ENCODE measurements around the gene METTL8. TPM values are rescaled to one million over a fixed set of nuclear protein-coding genes. Genes with fewer than 3 reads are reported as not detected.

Gene METTL8
- total and polyA plus RNA-seq, 9 donors, result 8.0 to 17.6 (median 12.4) TPM

DNA sequence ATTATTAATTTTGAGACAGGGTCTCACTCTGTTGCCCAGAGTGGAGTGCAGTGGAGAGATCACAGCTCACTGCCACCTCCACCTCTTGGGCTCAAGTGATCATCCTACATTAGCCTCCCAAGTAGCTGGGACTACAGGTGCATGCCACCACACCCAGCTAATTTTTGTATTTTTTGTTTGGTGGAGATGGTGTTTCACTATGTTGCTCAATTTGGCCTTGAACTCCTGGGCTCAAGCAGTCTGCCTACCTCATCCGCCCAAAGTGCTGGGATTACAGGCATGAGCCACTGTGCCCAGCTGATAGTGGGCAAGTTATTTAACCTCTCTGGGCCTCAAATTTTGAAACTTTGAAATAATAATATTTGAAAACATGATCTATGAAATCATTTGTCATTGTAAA lies 26.7 kb upstream of the METTL8 start:
- no CpG with 5 or more reads among the region's 1 CpG for WGBS (ENCODE audit: insufficient coverage)
- Histone ChIP-seq H3K27me3 (ENCODE audit: control insufficient read depth, insufficient read depth, low read length) (no peaks in the 10 kb centered on the region), H3K36me3 (ENCODE audit: control insufficient read depth, insufficient read depth, low read length) (peaks cover 5% of the 10 kb centered on the region), H3K27ac (ENCODE audit: low read length) (no peak overlapping the region), H3K9me3 (replicated peaks; ENCODE audit: control insufficient read depth, low read depth, low read length) (no peaks in the 10 kb centered on the region), H3K4me3 (ENCODE audit: low read length) (no peak overlapping the region), H3K4me1 (ENCODE audit: control insufficient read depth, insufficient read depth, low read length) (no peaks in the 10 kb centered on the region)
- DNase-seq, result no peak

DNA sequence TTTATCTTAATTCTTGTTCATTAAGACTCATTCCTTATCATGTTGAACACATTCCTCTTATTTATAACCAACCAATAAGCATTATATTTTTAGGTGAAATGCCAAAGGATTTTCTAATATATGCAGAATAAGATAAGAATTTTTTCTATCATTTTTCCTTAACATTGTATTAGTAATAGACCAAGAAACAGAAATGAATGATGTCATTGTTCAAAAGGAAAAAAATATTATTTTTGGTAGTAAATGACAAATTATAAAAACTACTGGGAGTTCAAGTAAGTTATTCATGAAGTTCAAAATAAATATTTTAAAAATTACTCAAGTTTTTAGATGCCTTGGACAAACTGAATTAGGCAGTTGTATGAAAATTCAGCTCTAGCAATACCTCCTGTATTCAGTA lies 25.7 kb upstream of the METTL8 start:
- Histone ChIP-seq H3K27me3 (ENCODE audit: control insufficient read depth, insufficient read depth, low read length) (no peaks in the 10 kb centered on the region), H3K27ac (ENCODE audit: low read length) (no peak overlapping the region), H3K36me3 (ENCODE audit: control insufficient read depth, insufficient read depth, low read length) (peaks cover 10% of the 10 kb centered on the region), H3K4me1 (ENCODE audit: control insufficient read depth, insufficient read depth, low read length) (no peaks in the 10 kb centered on the region), H3K9me3 (replicated peaks; ENCODE audit: control insufficient read depth, low read depth, low read length) (no peaks in the 10 kb centered on the region), H3K4me3 (ENCODE audit: low read length) (no peak overlapping the region)
- no peak for DNase-seq

DNA sequence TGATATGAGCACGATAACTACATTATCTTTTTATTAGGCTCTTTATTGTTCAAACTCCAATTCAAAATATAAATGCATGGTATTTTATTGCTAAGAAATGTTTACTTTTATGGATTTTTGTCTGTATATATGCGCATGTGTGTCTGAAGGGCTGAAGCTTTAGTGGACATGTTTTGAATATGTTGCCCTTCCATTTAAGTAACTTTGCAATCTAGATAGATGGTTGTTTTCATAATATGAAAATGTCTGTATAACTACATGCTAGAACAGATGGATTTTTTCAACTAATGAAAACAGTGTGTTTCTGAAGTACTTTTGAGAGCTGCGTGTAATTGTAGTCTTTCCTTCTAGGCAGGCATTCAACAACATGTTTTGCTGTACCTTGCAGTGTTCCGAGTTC lies 19.0 kb upstream of the METTL8 start:
- H3K4me1 ChIP-seq (ENCODE audit: control insufficient read depth, insufficient read depth, low read length), result no peaks in the 10 kb centered on the region
- DNase-seq, result no peak
- H3K4me3 ChIP-seq (ENCODE audit: low read length), result no peak overlapping the region
- no peak overlapping the region for H3K27ac ChIP-seq (ENCODE audit: low read length)
- no peaks in the 10 kb centered on the region for H3K27me3 ChIP-seq (ENCODE audit: control insufficient read depth, insufficient read depth, low read length)
- H3K9me3 ChIP-seq (replicated peaks; ENCODE audit: control insufficient read depth, low read depth, low read length), result no peaks in the 10 kb centered on the region
- peaks cover 22% of the 10 kb centered on the region for H3K36me3 ChIP-seq (ENCODE audit: control insufficient read depth, insufficient read depth, low read length)
- WGBS (ENCODE audit: insufficient coverage), result no CpG with 5 or more reads among the region's 4 CpGs

DNA sequence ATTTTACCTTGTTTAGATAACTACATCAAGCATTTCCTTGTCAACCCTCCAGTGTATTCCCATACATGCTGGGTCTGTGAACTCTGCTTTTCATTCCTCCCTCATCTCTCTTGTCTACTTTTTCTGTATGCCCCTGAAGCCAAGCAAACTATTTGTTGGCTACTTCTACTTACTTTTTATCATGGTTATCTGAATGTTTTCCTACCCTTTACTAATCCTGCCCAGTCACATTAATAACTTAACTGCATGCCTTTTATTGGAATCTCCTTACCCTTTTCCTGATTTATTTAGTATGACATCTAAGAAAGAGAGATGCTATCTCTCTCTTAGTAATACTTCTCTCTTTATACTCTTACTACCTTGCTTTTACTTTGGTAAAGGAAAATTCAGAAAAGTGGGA lies 17.3 kb upstream of the METTL8 start:
- no peak for DNase-seq
- Histone ChIP-seq H3K36me3 (ENCODE audit: control insufficient read depth, insufficient read depth, low read length) (peaks cover 27% of the 10 kb centered on the region), H3K9me3 (replicated peaks; ENCODE audit: control insufficient read depth, low read depth, low read length) (no peaks in the 10 kb centered on the region), H3K4me3 (ENCODE audit: low read length) (no peak overlapping the region), H3K27ac (ENCODE audit: low read length) (no peak overlapping the region), H3K4me1 (ENCODE audit: control insufficient read depth, insufficient read depth, low read length) (no peaks in the 10 kb centered on the region), H3K27me3 (ENCODE audit: control insufficient read depth, insufficient read depth, low read length) (no peaks in the 10 kb centered on the region)

DNA sequence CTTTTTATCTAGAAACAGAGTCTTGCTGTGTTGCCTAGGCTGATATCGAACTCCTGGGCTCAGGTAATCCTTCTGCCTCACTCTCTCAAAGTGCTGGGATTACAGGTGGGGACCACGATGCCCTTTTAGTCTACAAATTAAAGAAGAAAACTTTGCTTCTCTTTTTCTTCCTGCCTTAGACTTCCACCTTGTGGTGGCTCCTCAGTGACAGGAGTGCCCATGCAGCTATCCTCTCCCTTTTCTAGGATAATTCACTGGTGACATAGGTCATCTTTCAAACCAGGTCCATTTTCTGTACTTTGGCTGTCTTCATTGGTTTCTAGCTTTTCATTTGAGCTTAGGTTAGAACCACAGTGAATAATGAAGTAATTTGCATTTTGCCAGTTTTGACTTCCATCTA lies 13.9 kb upstream of the METTL8 start:
- Histone ChIP-seq H3K4me3 (ENCODE audit: low read length) (no peak overlapping the region), H3K9me3 (replicated peaks; ENCODE audit: control insufficient read depth, low read depth, low read length) (no peaks in the 10 kb centered on the region), H3K27me3 (ENCODE audit: control insufficient read depth, insufficient read depth, low read length) (no peaks in the 10 kb centered on the region), H3K36me3 (ENCODE audit: control insufficient read depth, insufficient read depth, low read length) (peaks cover 28% of the 10 kb centered on the region), H3K4me1 (ENCODE audit: control insufficient read depth, insufficient read depth, low read length) (no peaks in the 10 kb centered on the region), H3K27ac (ENCODE audit: low read length) (no peak overlapping the region)
- WGBS (ENCODE audit: insufficient coverage), result 90% methylated on average over 2 of the region's 2 CpGs
- DNase-seq, result no peak

DNA sequence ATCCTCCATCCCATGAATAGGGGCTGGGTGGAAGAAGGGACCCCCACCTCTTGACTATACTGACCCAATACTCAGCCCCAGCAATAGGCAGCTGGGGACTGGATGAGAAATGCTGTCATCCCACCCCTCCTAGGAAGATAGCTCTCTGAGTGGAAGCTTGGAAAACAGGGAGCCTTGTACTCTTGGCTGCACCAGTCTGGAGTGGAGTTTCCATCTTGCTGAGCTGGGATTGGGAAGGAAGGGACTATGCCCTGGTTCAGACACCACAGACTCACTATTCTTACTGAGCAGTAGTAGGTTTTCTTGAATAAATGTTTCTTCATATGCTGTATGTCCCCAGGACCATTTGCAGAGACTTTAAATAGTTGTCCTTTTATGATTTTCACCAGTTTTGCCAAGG lies 7.7 kb upstream of the METTL8 start:
- Histone ChIP-seq H3K9me3 (replicated peaks; ENCODE audit: control insufficient read depth, low read depth, low read length) (no peaks in the 10 kb centered on the region), H3K27me3 (ENCODE audit: control insufficient read depth, insufficient read depth, low read length) (no peaks in the 10 kb centered on the region), H3K27ac (ENCODE audit: low read length) (no peak overlapping the region), H3K4me3 (ENCODE audit: low read length) (no peak overlapping the region), H3K4me1 (ENCODE audit: control insufficient read depth, insufficient read depth, low read length) (no peaks in the 10 kb centered on the region), H3K36me3 (ENCODE audit: control insufficient read depth, insufficient read depth, low read length) (peaks cover 36% of the 10 kb centered on the region)
- DNase-seq, result no peak

DNA sequence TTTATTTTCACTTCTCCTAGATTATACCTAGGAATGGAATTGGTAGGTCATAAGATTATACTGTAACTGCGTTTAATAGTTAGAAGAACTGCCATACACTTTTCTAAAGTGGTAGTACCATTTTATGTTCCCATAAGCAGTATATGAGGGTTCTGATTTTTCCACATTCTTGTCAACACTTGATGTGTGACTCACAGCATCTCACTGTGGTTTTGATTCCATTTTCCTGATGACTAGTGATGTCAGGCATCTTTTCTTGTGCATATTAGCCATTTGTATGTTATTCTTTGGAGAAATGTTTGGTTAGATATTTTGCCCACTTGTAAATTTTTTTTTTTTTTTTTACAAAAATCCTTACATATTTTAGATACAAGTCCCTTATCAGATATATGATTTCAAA lies 2.5 kb upstream of the METTL8 start:
- peaks cover 6% of the 10 kb centered on the region for H3K4me1 ChIP-seq (ENCODE audit: control insufficient read depth, insufficient read depth, low read length)
- no peaks in the 10 kb centered on the region for H3K9me3 ChIP-seq (replicated peaks; ENCODE audit: control insufficient read depth, low read depth, low read length)
- H3K27me3 ChIP-seq (ENCODE audit: control insufficient read depth, insufficient read depth, low read length), result no peaks in the 10 kb centered on the region
- no peak overlapping the region for H3K4me3 ChIP-seq (ENCODE audit: low read length)
- DNase-seq, result no peak
- peaks cover 26% of the 10 kb centered on the region for H3K36me3 ChIP-seq (ENCODE audit: control insufficient read depth, insufficient read depth, low read length)
- no CpG with 5 or more reads among the region's 1 CpG for WGBS (ENCODE audit: insufficient coverage)
- no peak overlapping the region for H3K27ac ChIP-seq (ENCODE audit: low read length)

DNA sequence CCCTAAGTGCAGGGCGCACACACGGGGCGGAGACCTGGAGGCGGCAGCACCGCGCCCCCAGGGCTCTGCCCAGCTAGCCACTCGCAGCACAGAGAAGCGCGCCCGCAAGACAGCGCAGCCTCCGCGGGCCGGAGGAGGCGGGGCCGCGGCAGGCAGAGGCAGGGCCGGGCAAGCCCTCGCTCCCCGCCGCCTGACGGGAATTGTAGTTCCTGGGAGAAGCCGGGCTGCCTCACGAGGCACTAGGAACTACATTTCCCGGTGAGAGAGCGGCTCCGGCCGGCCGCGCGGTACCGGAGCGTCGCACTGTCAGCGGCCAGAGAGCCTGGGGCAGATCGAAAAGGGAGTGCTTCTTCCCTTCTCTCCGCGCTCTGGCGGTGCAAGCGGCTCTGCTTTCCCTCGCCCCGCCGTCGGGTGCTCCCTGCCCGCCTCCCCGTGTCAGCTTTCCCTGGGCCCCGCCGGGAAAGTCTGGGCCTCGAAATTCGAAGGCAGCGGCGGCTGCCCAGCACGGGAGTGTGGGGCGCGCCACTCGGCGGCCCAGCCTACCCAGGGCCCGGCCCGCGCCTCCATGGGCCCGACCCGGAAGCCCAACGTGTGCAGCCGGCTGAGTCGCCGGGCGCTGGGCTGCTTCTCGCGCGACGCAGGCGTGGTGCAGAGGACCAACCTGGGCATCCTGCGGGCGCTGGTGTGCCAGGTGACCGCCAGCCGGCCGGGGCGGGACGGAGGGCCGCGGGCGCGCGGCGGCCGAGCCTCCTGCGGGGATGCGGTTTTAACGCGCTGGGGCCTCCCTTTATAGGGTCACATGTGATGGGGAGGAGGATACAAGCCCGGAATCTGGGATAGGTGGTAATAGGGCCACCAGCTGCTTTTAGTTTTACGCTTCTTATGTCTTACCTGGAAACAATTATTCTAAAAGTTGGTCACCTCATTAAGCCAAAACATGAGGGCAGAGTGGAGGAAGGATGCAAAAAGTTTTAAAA lies 511 bp upstream of the METTL8 start, which contains the start of gene DCAF17:
TSS of gene DCAF17 (plus strand) at position 214 of the 977 bp plus-strand sequence. CDS start at position 566, 352 bp downstream.
- peaks cover 10% of the 10 kb centered on the region for H3K36me3 ChIP-seq (ENCODE audit: control insufficient read depth, insufficient read depth, low read length)
- under 1% methylated on average over 87 of the region's 92 CpGs for WGBS (ENCODE audit: insufficient coverage)
- no peaks in the 10 kb centered on the region for H3K27me3 ChIP-seq (ENCODE audit: control insufficient read depth, insufficient read depth, low read length)
- peak within 1 kb of the TSS; percentile 97 for H3K27ac ChIP-seq (ENCODE audit: low read length)
- H3K4me1 ChIP-seq (ENCODE audit: control insufficient read depth, insufficient read depth, low read length), result peaks cover 6% of the 10 kb centered on the region
- peak; percentile 99 for DNase-seq
- peak within 1 kb of the TSS; percentile 86 for H3K4me3 ChIP-seq (ENCODE audit: low read length)
- H3K9me3 ChIP-seq (replicated peaks; ENCODE audit: control insufficient read depth, low read depth, low read length), result peaks cover 5% of the 10 kb centered on the region

DNA sequence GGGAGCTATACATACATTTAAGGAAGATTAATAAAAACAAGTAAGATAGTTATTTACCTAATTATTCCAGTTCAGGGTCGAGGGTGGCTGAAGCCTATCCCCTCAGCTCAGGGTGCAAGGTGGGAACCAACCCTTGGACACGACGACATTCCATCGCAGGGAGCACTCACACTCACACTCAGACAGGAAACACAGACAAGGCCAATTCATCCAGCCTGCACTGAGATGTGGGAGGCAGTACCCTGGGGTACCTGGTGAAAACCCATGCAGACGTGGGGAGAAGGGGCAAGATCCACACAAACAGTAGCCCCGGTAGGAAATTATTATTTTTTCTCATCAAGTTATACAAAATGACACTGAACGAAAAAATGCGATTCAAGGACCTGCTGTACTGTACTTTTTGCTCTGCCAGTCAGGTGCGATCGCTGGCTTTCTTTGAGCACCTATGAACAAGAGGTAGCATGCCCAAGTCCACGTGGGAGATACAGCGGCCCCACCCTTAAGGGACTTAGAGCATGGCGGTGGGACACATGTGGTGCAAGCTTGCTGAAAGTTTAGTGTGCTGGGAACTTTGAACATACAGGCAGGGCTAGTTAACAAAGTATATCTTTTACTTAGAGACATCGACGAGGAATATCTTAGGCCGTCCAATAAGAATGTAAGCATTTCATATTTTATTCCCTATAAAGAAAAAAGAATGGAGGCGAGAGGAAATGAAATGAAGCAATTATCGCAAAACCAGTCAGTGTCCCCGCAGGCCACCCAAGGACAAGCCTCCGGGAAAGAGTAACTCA lies 624 bp downstream of the METTL8 start:
- WGBS (ENCODE audit: insufficient coverage), result 37% methylated on average over 6 of the region's 20 CpGs
- Histone ChIP-seq H3K27ac (ENCODE audit: low read length) (peak overlapping the region; percentile 89), H3K27me3 (ENCODE audit: control insufficient read depth, insufficient read depth, low read length) (no peaks in the 10 kb centered on the region), H3K4me1 (ENCODE audit: control insufficient read depth, insufficient read depth, low read length) (peaks cover 6% of the 10 kb centered on the region), H3K36me3 (ENCODE audit: control insufficient read depth, insufficient read depth, low read length) (peaks cover 4% of the 10 kb centered on the region), H3K4me3 (ENCODE audit: low read length) (peak overlapping the region; percentile 86), H3K9me3 (replicated peaks; ENCODE audit: control insufficient read depth, low read depth, low read length) (peaks cover 5% of the 10 kb centered on the region)
- peak; percentile 33 for DNase-seq

DNA sequence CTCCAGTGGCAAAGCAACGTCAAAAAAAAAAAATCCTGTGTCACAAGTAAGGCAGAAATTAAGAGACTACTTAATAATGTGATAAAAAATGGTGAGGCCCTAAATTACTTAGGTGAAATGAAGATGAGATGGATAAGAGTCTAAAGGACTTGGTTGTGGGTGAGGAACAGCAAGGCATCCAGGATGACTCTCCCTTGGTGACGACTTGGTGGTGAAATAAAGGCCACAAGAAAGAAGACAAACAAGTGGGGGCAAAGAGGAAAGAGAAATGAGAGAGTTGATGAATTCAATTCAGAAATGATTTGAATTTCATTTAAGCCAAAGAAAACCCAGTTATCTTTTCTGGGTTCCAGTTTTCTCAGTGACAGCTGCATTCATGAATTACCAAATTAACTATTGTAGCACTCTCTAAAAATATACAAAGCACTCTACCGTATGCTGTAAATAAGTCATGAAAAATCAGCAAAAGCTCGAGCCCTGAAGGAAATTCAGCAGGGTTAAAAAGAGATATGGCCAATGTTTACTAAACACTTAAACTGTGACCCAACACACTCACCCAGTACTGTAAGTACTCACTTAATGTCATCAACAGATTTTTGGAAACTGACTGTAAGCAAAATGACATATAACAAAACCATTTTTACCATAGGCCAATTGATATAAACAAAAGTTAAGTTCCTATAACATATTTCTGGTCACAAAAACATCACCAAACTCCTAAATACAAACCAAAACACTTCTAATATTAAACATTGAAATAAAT lies 1.4 kb downstream of the METTL8 start:
- Histone ChIP-seq H3K4me3 (ENCODE audit: low read length) (no peak overlapping the region), H3K27ac (ENCODE audit: low read length) (no peak overlapping the region), H3K4me1 (ENCODE audit: control insufficient read depth, insufficient read depth, low read length) (peaks cover 6% of the 10 kb centered on the region), H3K36me3 (ENCODE audit: control insufficient read depth, insufficient read depth, low read length) (peaks cover 4% of the 10 kb centered on the region), H3K9me3 (replicated peaks; ENCODE audit: control insufficient read depth, low read depth, low read length) (peaks cover 5% of the 10 kb centered on the region), H3K27me3 (ENCODE audit: control insufficient read depth, insufficient read depth, low read length) (no peaks in the 10 kb centered on the region)
- DNase-seq, result no peak
- 60% methylated on average over 1 of the region's 4 CpGs for WGBS (ENCODE audit: insufficient coverage)
